ENCODE results near the gene FIG4.
"Not testable (repeated sequence)": the region's sequence is repeated elsewhere in the genome, so short reads cannot be mapped to it uniquely, and the experiment has no call there.

FIG4 gene

DNA sequence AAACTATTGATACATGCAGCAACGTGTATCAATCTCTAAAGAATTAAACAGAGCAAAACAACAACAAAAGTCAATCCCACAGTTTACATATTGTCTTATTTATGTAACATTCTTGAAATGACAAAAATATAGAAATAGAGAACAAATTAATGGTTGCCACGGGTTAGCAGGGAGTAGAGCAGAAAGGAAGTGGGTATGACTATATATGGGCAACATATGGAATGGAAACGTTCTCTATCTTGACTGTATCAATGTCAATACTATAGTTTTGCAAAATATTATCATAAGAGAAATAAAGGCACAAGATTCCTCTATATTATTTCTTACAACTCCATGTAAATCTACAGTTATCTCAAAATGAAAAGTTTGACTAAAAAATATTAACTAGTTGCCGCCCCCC, 12.9 kb upstream of the FIG4 start:
- H3K27me3 ChIP-seq (ENCODE audit: low read depth, low read length): no peaks in the 10 kb centered on the region
- peaks cover 0 to 4% of the 10 kb centered on the region in 2 donors for H3K4me1 ChIP-seq (ENCODE audit: control insufficient read depth in 1 of 2, insufficient read depth in 2 of 2, low read length in 2 of 2)
- no peaks in the 10 kb centered on the region for H3K36me3 ChIP-seq (ENCODE audit: control insufficient read depth in 1 of 2, insufficient read depth in 2 of 2, low read length in 2 of 2)

DNA sequence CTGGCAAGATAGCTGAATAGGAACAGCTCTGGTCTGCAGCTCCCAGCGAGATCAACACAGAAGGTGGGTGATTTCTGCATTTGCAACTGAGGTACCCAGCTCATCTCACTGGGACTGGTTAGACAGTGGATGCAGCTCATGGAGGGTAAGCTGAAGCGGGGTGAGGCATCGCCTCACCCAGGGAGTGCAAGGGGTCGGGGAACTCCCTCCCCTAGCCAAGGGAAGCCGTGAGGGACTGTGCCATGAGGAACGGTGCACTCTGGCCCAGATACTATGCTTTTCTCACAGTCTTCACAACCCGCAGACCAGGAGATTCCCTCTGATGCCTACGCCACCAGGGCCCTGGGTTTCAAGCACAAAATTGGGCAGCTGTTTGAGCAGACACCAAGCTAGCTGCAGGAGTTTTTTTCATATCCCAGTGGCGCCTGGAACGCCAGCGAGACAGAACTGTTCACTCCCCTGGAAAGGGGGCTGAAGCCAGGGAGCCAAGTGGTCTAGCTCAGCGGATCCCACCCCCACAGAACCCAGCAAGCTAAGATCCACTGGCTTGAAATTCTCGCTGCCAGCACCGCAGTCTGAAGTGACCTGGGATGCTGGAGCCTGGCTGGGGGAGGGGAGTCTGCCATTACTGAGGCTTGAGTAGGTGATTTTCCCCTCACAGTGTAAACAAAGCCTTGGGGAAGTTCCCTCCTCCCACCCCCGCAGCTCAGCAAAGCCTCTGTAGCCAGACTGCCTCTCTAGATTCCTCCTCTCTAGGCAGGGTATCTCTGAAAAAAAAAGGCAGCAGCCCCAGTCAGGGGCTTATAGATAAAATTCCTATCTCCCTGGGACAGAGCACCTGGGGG, 12.2 kb upstream of the FIG4 start:
- not testable (repeated sequence) for H3K36me3 ChIP-seq (ENCODE audit: control insufficient read depth in 1 of 2, insufficient read depth in 2 of 2, low read length in 2 of 2); H3K9me3 ChIP-seq (ENCODE audit: control insufficient read depth in 1 of 2, low read length in 2 of 2); H3K4me1 ChIP-seq (ENCODE audit: control insufficient read depth in 1 of 2, insufficient read depth in 2 of 2, low read length in 2 of 2); H3K27me3 ChIP-seq (ENCODE audit: low read depth, low read length); H3K27ac ChIP-seq (ENCODE audit: low read length)
- peak overlapping the region in 1 of 2 donors; percentile 24 for H3K4me3 ChIP-seq (ENCODE audit: low read depth in 1 of 2, low read length in 2 of 2)

More for the DNA sequence above, 12.9 kb upstream of the FIG4 start:
- no peak overlapping the region for H3K4me3 ChIP-seq (ENCODE audit: low read depth in 1 of 2, low read length in 2 of 2)
- peaks cover 0 to 2% of the 10 kb centered on the region in 2 donors for H3K9me3 ChIP-seq (ENCODE audit: control insufficient read depth in 1 of 2, low read length in 2 of 2)
- H3K27ac ChIP-seq (ENCODE audit: low read length): no peak overlapping the region

DNA sequence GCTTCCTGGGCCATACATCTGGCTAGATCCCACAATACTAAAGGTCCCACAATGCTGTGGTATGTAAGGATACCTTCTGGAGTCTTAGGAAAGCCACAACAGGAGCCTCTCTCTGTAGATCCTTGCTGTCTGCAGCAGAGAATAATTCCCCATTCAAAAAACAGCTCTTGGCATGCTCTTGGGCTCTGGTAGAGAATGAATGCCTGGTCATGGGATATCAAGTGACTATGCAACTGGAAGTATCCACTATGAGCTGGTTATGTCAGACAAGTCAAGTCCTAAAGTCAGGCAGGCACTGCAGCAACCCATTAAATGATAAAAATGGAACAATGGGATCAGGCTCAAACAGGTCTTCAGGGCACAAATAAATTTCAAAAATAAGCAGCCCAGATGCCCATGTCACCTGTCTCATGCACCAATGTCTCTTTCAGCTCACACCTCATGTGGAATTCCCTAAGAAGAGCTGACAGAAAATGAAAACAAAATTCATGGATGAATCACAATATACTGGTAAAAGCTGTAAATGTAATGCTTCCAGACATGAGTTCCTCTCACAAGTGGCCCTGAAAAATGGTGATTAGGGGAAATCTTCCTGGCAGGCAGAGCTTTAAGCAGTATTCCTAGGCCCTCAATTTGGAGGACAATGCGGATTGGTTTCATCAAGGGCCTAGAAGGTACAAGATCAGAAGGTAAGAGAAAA, 4.4 kb upstream of the FIG4 start:
- Histone ChIP-seq H3K9me3 (ENCODE audit: control insufficient read depth in 1 of 2, low read length in 2 of 2) (no peaks in the 10 kb centered on the region), H3K36me3 (ENCODE audit: control insufficient read depth in 1 of 2, insufficient read depth in 2 of 2, low read length in 2 of 2) (no peaks in the 10 kb centered on the region), H3K4me3 (ENCODE audit: low read depth in 1 of 2, low read length in 2 of 2) (no peak overlapping the region), H3K27ac (ENCODE audit: low read length) (no peak overlapping the region), H3K27me3 (ENCODE audit: low read depth, low read length) (no peaks in the 10 kb centered on the region), H3K4me1 (ENCODE audit: control insufficient read depth in 1 of 2, insufficient read depth in 2 of 2, low read length in 2 of 2) (peaks cover 0 to 6% of the 10 kb centered on the region in 2 donors)

DNA sequence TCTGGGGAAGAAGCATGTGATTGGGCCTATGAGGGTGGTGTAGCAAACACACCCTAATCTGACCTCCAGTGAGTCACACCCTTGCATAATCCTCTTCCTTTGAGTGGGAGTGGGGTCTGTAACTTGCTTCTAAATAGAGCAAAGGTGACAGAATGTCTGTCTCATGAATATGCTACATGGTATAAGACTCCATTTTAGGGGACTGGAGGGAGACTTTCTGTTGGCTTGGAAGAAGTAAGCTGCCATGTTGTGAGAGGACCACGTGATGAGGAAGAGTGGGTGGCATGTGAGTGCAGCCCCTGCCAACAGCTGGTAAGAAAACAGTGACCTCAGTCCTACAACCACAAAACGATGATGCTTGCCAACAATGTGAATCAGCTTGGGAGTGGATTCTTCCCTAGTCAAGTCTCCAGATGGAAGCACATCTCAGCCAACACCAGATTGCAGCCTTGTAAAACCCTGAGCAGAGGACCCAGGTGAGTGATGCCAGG, 3.8 kb upstream of the FIG4 start:
- H3K4me1 ChIP-seq (ENCODE audit: control insufficient read depth in 1 of 2, insufficient read depth in 2 of 2, low read length in 2 of 2): peaks cover 0 to 11% of the 10 kb centered on the region in 2 donors
- H3K4me3 ChIP-seq (ENCODE audit: low read depth in 1 of 2, low read length in 2 of 2): no peak overlapping the region
- H3K27ac ChIP-seq (ENCODE audit: low read length): no peak overlapping the region
- H3K9me3 ChIP-seq (ENCODE audit: control insufficient read depth in 1 of 2, low read length in 2 of 2): no peaks in the 10 kb centered on the region
- no peaks in the 10 kb centered on the region for H3K36me3 ChIP-seq (ENCODE audit: control insufficient read depth in 1 of 2, insufficient read depth in 2 of 2, low read length in 2 of 2)
- no peaks in the 10 kb centered on the region for H3K27me3 ChIP-seq (ENCODE audit: low read depth, low read length)

DNA sequence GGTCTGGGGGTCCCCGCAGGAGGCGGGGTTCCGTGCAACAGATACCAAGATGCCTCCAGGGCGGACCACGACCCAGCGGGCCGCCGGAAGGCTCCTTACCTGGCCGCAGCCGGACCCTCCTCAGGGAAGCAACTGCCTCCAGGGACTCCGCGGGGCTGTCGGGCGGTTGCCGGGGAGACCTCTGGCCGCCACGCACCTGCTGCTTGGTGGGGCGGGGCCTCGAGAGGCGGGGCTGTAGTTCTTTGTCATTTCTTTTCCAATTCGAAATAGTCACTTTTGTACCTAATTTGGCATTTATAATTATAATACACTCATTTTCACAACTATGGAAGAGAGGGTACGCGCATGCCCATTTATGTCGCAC, 741 bp upstream of the FIG4 start:
- Histone ChIP-seq H3K4me1 (ENCODE audit: control insufficient read depth in 1 of 2, insufficient read depth in 2 of 2, low read length in 2 of 2) (peaks cover 0 to 24% of the 10 kb centered on the region in 2 donors), H3K36me3 (ENCODE audit: control insufficient read depth in 1 of 2, insufficient read depth in 2 of 2, low read length in 2 of 2) (no peaks in the 10 kb centered on the region), H3K27ac (ENCODE audit: low read length) (peak overlapping the region; percentile 97)

DNA sequence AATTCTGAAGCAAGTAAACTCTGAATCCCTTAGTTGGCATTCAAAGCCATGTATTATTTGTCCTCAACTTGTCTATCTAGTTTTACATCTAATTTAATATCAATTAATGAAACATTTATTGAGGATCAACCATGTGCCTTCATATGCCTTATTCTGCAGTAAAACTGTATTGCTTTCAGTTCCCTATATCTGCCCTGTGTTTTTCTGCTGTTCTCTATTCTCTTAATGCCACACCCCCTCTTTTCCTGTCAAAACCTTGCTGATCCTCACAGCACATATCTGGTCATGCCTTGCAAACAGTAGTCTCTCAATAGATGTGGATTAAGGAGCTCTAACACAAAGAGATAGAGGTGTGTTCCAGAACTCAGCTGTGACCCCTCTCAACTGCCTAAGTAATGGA, 2.0 kb downstream of the FIG4 start:
- H3K9me3 ChIP-seq (ENCODE audit: control insufficient read depth in 1 of 2, low read length in 2 of 2): no peaks in the 10 kb centered on the region
- no peak overlapping the region for H3K4me3 ChIP-seq (ENCODE audit: low read depth in 1 of 2, low read length in 2 of 2)

More for the DNA sequence above, 741 bp upstream of the FIG4 start:
- H3K9me3 ChIP-seq (ENCODE audit: control insufficient read depth in 1 of 2, low read length in 2 of 2): no peaks in the 10 kb centered on the region
- peak overlapping the region; percentile 97 to 100 for H3K4me3 ChIP-seq (ENCODE audit: low read depth in 1 of 2, low read length in 2 of 2)
- no peaks in the 10 kb centered on the region for H3K27me3 ChIP-seq (ENCODE audit: low read depth, low read length)

DNA sequence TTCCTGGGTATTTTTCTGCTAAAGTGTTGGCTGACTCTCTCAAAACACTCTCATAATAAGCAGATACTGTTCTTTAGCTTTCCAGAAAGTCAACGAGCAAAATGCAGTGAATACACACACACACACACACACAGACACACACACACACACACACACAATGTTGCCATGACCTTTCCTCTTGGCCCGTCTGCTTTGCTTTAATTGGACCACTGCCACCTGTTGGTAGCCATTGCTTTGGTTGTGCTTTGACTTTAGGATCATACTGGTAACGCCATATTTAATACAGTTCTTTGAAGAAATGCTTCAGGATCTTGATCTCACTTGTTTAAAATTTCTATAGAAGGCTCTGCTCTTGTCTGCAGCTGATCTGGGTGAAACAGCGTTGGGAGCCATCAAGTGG, 4.4 kb downstream of the FIG4 start:
- Histone ChIP-seq H3K27ac (ENCODE audit: low read length) (no peak overlapping the region), H3K9me3 (ENCODE audit: control insufficient read depth in 1 of 2, low read length in 2 of 2) (no peaks in the 10 kb centered on the region), H3K4me1 (ENCODE audit: control insufficient read depth in 1 of 2, insufficient read depth in 2 of 2, low read length in 2 of 2) (peaks cover 0 to 21% of the 10 kb centered on the region in 2 donors)

More for the DNA sequence above, 2.0 kb downstream of the FIG4 start:
- Histone ChIP-seq H3K36me3 (ENCODE audit: control insufficient read depth in 1 of 2, insufficient read depth in 2 of 2, low read length in 2 of 2) (no peaks in the 10 kb centered on the region), H3K27me3 (ENCODE audit: low read depth, low read length) (no peaks in the 10 kb centered on the region), H3K27ac (ENCODE audit: low read length) (no peak overlapping the region), H3K4me1 (ENCODE audit: control insufficient read depth in 1 of 2, insufficient read depth in 2 of 2, low read length in 2 of 2) (peaks cover 0 to 24% of the 10 kb centered on the region in 2 donors)

DNA sequence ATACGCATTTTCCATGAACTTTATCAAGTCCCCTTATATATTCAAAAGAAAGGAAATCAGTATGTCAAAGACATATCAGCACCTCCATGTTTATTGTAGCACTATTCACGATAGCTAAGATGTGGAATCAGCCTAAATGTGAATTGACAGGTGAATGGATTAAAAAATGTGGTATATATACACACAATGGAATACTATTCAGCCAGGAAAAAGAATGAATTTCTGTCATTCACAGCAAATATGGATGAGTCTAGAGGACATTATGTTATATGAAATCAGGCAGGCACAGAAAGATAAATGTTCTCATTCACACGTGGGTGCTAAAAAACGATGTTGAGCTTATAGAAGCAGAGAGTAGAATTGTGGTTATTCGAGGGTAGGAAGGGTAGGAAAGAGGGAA, 5.3 kb downstream of the FIG4 start:
- Histone ChIP-seq H3K36me3 (ENCODE audit: control insufficient read depth in 1 of 2, insufficient read depth in 2 of 2, low read length in 2 of 2) (no peaks in the 10 kb centered on the region), H3K4me1 (ENCODE audit: control insufficient read depth in 1 of 2, insufficient read depth in 2 of 2, low read length in 2 of 2) (peaks cover 0 to 21% of the 10 kb centered on the region in 2 donors), H3K27me3 (ENCODE audit: low read depth, low read length) (no peaks in the 10 kb centered on the region), H3K9me3 (ENCODE audit: control insufficient read depth in 1 of 2, low read length in 2 of 2) (no peaks in the 10 kb centered on the region), H3K4me3 (ENCODE audit: low read depth in 1 of 2, low read length in 2 of 2) (no peak overlapping the region), H3K27ac (ENCODE audit: low read length) (no peak overlapping the region)

More for the DNA sequence above, 4.4 kb downstream of the FIG4 start:
- Histone ChIP-seq H3K4me3 (ENCODE audit: low read depth in 1 of 2, low read length in 2 of 2) (no peak overlapping the region), H3K27me3 (ENCODE audit: low read depth, low read length) (no peaks in the 10 kb centered on the region), H3K36me3 (ENCODE audit: control insufficient read depth in 1 of 2, insufficient read depth in 2 of 2, low read length in 2 of 2) (no peaks in the 10 kb centered on the region)

DNA sequence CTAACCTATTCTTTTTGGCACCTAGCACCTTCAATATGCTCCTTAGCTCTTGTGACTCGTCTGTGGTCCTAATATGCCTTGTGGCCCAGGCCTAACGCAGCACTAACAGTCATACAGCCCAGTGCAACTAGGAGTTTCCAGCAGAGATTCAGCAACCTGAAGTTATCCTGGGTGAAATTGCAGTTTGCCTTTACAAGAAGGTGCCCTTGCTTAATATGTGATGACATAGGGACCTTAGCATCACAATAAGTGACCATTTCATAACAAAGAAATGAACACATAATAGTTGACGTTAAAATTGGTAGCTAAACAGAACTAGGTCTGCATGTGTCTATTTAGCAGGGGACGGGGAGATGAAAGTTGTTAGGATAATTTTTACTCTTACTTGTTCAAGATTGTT, 10.1 kb downstream of the FIG4 start:
- H3K4me3 ChIP-seq (ENCODE audit: low read depth in 1 of 2, low read length in 2 of 2): no peak overlapping the region
- H3K27ac ChIP-seq (ENCODE audit: low read length): no peak overlapping the region
- H3K4me1 ChIP-seq (ENCODE audit: control insufficient read depth in 1 of 2, insufficient read depth in 2 of 2, low read length in 2 of 2): no peaks in the 10 kb centered on the region
- no peaks in the 10 kb centered on the region for H3K36me3 ChIP-seq (ENCODE audit: control insufficient read depth in 1 of 2, insufficient read depth in 2 of 2, low read length in 2 of 2)
- H3K9me3 ChIP-seq (ENCODE audit: control insufficient read depth in 1 of 2, low read length in 2 of 2): no peaks in the 10 kb centered on the region
- no peaks in the 10 kb centered on the region for H3K27me3 ChIP-seq (ENCODE audit: low read depth, low read length)

DNA sequence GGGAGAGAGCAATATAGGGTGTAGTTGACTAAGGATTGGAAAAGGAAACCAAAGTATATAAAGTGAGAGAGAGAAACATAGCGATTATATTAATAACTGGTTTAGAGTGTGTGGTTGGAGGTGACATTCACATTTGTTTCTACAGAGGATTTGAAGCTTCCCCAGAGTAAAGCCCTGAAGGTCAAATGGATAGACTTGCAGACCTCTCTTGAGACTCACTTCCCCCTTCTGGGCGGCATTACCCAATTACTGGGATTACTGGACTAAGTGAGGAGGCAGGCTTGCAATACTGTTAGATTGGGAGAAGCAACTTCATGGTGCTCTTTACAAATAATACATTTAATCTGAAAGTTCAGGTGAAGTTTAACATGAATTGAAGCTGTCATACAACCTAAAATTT, 10.7 kb downstream of the FIG4 start:
- Histone ChIP-seq H3K9me3 (ENCODE audit: control insufficient read depth in 1 of 2, low read length in 2 of 2) (no peaks in the 10 kb centered on the region), H3K4me1 (ENCODE audit: control insufficient read depth in 1 of 2, insufficient read depth in 2 of 2, low read length in 2 of 2) (no peaks in the 10 kb centered on the region), H3K27me3 (ENCODE audit: low read depth, low read length) (no peaks in the 10 kb centered on the region), H3K36me3 (ENCODE audit: control insufficient read depth in 1 of 2, insufficient read depth in 2 of 2, low read length in 2 of 2) (no peaks in the 10 kb centered on the region), H3K27ac (ENCODE audit: low read length) (no peak overlapping the region), H3K4me3 (ENCODE audit: low read depth in 1 of 2, low read length in 2 of 2) (no peak overlapping the region)

DNA sequence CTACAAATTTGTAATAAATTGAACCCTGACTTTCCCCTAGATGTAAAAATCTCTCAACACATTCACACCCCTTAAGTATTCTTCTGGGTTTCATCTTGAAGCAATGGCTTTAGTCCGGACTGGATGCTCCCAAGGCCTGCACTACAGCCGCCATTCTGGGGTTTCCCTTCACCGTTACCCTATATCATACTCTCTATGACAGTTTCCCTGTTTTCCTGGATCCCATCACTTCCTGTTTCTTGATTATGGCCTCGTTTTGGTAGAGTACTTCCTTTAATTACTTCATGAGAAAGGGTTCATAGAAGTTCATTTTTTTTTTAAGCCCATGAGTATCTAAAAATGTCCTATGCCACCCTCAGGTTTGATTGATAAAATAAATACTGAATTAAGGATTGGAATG, 11.7 kb downstream of the FIG4 start:
- Histone ChIP-seq H3K9me3 (ENCODE audit: control insufficient read depth in 1 of 2, low read length in 2 of 2) (no peaks in the 10 kb centered on the region), H3K27me3 (ENCODE audit: low read depth, low read length) (no peaks in the 10 kb centered on the region), H3K36me3 (ENCODE audit: control insufficient read depth in 1 of 2, insufficient read depth in 2 of 2, low read length in 2 of 2) (no peaks in the 10 kb centered on the region), H3K4me3 (ENCODE audit: low read depth in 1 of 2, low read length in 2 of 2) (no peak overlapping the region), H3K27ac (ENCODE audit: low read length) (no peak overlapping the region), H3K4me1 (ENCODE audit: control insufficient read depth in 1 of 2, insufficient read depth in 2 of 2, low read length in 2 of 2) (no peaks in the 10 kb centered on the region)

Data from muscle layer of duodenum (tissue), 2 donors.